Neural cell (in vitro differentiated cells): ENCODE measurements around the gene TNFRSF12A.

Experiments used
- EP300 ChIP-seq: fragments of 450-650 bp; conservative IDR thresholded peaks from 2 replicates; pipeline ENCODE4 v1.6.1; 2014; ENCODE audit warnings: antibody characterized with exemption, mild to moderate bottlenecking, moderate library complexity; ENCODE audit not compliant: poor library complexity, severe bottlenecking
- EZH2 ChIP-seq: fragments of 200-600, 300-800 bp; shearing (Covaris generic), sonication (generic); IDR thresholded peaks from 2 replicates; pipeline ENCODE4 v1.6.1; 2014; ENCODE audit warnings: antibody characterized with exemption, low read length, borderline replicate concordance, mild to moderate bottlenecking; ENCODE audit not compliant: insufficient read depth, poor library complexity, severe bottlenecking
- POLR2AphosphoS5 ChIP-seq: IDR thresholded peaks from 2 replicates; pipeline ENCODE4 v1.6.1; 2012
- TAF1 ChIP-seq: IDR thresholded peaks from 2 replicates; pipeline ENCODE4 v1.6.1; 2012; ENCODE audit warnings: low read depth
- TF ChIP-seq, protein P1 (sequence below): fragments of 450-650 bp; IDR thresholded peaks from 2 replicates; pipeline ENCODE4 v1.5.1; 2014; ENCODE audit warnings: antibody characterized with exemption, mild to moderate bottlenecking, moderate library complexity; ENCODE audit not compliant: poor library complexity, severe bottlenecking

- TF ChIP-seq, protein P1, sequence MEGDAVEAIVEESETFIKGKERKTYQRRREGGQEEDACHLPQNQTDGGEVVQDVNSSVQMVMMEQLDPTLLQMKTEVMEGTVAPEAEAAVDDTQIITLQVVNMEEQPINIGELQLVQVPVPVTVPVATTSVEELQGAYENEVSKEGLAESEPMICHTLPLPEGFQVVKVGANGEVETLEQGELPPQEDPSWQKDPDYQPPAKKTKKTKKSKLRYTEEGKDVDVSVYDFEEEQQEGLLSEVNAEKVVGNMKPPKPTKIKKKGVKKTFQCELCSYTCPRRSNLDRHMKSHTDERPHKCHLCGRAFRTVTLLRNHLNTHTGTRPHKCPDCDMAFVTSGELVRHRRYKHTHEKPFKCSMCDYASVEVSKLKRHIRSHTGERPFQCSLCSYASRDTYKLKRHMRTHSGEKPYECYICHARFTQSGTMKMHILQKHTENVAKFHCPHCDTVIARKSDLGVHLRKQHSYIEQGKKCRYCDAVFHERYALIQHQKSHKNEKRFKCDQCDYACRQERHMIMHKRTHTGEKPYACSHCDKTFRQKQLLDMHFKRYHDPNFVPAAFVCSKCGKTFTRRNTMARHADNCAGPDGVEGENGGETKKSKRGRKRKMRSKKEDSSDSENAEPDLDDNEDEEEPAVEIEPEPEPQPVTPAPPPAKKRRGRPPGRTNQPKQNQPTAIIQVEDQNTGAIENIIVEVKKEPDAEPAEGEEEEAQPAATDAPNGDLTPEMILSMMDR = no peak
- TF ChIP-seq EZH2 (no peak), EP300 (no peak), POLR2AphosphoS5 (no peak), TAF1 (no peak)
Measured at GRCh38 chr16:2992383-2993081, 27.6 kb upstream of the TNFRSF12A start.
